Glomerular visceral epithelial cell (primary cell): ENCODE measurements around the gene NDUFAF2.
"Not testable (repeated sequence)": the region's sequence is repeated elsewhere in the genome, so short reads cannot be mapped to it uniquely, and the experiment has no call there.

ENCODE experiments used
- DNase-seq: peaks from one replicate; pipeline ENCODE4 v3.0.0-alpha.2; 2016; ENCODE audit errors: extremely low spot score

The NDUFAF2 gene

GRCh38 chr5:60944904-60945812 lies at the start of gene NDUFAF2, which contains the start of gene ERCC8:
NDUFAF2 (plus strand) TSS chr5:60945205; CDS start chr5:60945256, 51 bp downstream.
ERCC8 (minus strand) TSS chr5:60945070; CDS start chr5:60945008, 62 bp downstream.
- DNase-seq = peak; percentile 94

GRCh38 chr5:60896991-60897390 lies 48.0 kb upstream of the NDUFAF2 start:
- no peak for DNase-seq

GRCh38 chr5:60903356-60903755 lies 41.6 kb upstream of the NDUFAF2 start:
- no peak for DNase-seq

GRCh38 chr5:60916646-60917045 lies 28.4 kb upstream of the NDUFAF2 start:
- DNase-seq = no peak

- DNase-seq = no peak
These were observed 26.5 kb upstream of the NDUFAF2 start for GRCh38 chr5:60918466-60918865.

- DNase-seq = no peak
These were observed 17.6 kb upstream of the NDUFAF2 start for GRCh38 chr5:60927450-60927849.

- no peak for DNase-seq
These were observed 16.0 kb upstream of the NDUFAF2 start for GRCh38 chr5:60929024-60929423.

- no peak for DNase-seq
These were observed 1.4 kb upstream of the NDUFAF2 start for GRCh38 chr5:60943624-60944023.

- DNase-seq = peak; percentile 55
These were observed 795 bp downstream of the NDUFAF2 start for GRCh38 chr5:60945813-60946187.

- DNase-seq = no peak
These were observed 3.7 kb downstream of the NDUFAF2 start for GRCh38 chr5:60948738-60949137.

- no peak for DNase-seq
These were observed 10.2 kb downstream of the NDUFAF2 start for GRCh38 chr5:60955239-60955638.

GRCh38 chr5:60958088-60958487 lies 13.1 kb downstream of the NDUFAF2 start:
- no peak for DNase-seq

GRCh38 chr5:60958712-60959111 lies 13.7 kb downstream of the NDUFAF2 start:
- DNase-seq = no peak

GRCh38 chr5:60959156-60959555 lies 14.2 kb downstream of the NDUFAF2 start:
- peak; percentile 26 for DNase-seq

- DNase-seq = peak; percentile 29
These were observed 15.6 kb downstream of the NDUFAF2 start for GRCh38 chr5:60960591-60960990.

GRCh38 chr5:60961685-60962084 lies 16.7 kb downstream of the NDUFAF2 start:
- peak; percentile 54 for DNase-seq

- DNase-seq = no peak
These were observed 27.2 kb downstream of the NDUFAF2 start for GRCh38 chr5:60972231-60972630.

- DNase-seq = no peak
These were observed 33.1 kb downstream of the NDUFAF2 start for GRCh38 chr5:60977956-60978737.

- DNase-seq = no peak
These were observed 34.0 kb downstream of the NDUFAF2 start for GRCh38 chr5:60978968-60979367.

- DNase-seq = no peak
These were observed 35.5 kb downstream of the NDUFAF2 start for GRCh38 chr5:60980511-60980910.

GRCh38 chr5:60982127-60982526 lies 37.1 kb downstream of the NDUFAF2 start:
- not testable (repeated sequence) for DNase-seq

GRCh38 chr5:60989790-60990189 lies 44.8 kb downstream of the NDUFAF2 start:
- DNase-seq = no peak

- no peak for DNase-seq
These were observed 47.9 kb downstream of the NDUFAF2 start for GRCh38 chr5:60992871-60993270.
